HepG2 (cell line): ENCODE results near the gene CFL1. TPM values are rescaled to one million over a fixed set of nuclear protein-coding genes. Genes with fewer than 3 reads are reported as not detected.

Experiments
- CBX1 ChIP-seq: IDR thresholded peaks from one replicate; pipeline ENCODE4 v1.6.1; 2016; ENCODE audit warnings: antibody characterized with exemption, low read depth
- DMTF1 ChIP-seq: sonication (generic); formaldehyde crosslinking; IDR thresholded peaks from 2 replicates; pipeline ENCODE4 v1.4.0; 2020; ENCODE audit warnings: mild to moderate bottlenecking, missing genetic modification reagents
- FOXK1 ChIP-seq: sonication (generic); formaldehyde crosslinking; IDR thresholded peaks from 2 replicates; pipeline ENCODE4 v1.4.0; 2020; ENCODE audit warnings: low read depth, missing genetic modification reagents, borderline replicate concordance
- FOXK2 ChIP-seq: fragments of 450-650 bp; IDR thresholded peaks from 2 replicates; pipeline ENCODE4 v1.6.1; 2016
- GMEB1 ChIP-seq: sonication (generic); formaldehyde crosslinking; IDR thresholded peaks from 2 replicates; pipeline ENCODE4 v1.5.1; 2020; ENCODE audit warnings: missing genetic modification reagents, mild to moderate bottlenecking, borderline replicate concordance
- HMGXB3 ChIP-seq: sonication (generic); formaldehyde crosslinking; IDR thresholded peaks from 2 replicates; pipeline ENCODE4 v1.4.0; 2020; ENCODE audit warnings: missing genetic modification reagents, borderline replicate concordance
- JUND ChIP-seq: sonication (generic); formaldehyde crosslinking; IDR thresholded peaks from 2 replicates; pipeline ENCODE4 v1.8.0; 2022; ENCODE audit warnings: mild to moderate bottlenecking, missing genetic modification reagents
- PRMT3 ChIP-seq: sonication (generic); formaldehyde crosslinking; IDR thresholded peaks from 2 replicates; pipeline ENCODE4 v1.8.1; 2022; ENCODE audit warnings: low read depth, mild to moderate bottlenecking, moderate library complexity, missing genetic modification reagents, borderline replicate concordance
- SUZ12 ChIP-seq: fragments of 150-350 bp; IDR thresholded peaks from 2 replicates; pipeline ENCODE4 v1.6.1; 2014; ENCODE audit warnings: low read depth, low read length
- SYNCRIP ChIP-seq: fragments of 200-400 bp; formaldehyde crosslinking; IDR thresholded peaks from 2 replicates; pipeline ENCODE4 v1.6.1; 2018; ENCODE audit warnings: mild to moderate bottlenecking, low read depth, low read length; ENCODE audit not compliant: insufficient read depth
- ZC3H13 ChIP-seq: sonication (generic); formaldehyde crosslinking; IDR thresholded peaks from 2 replicates; pipeline ENCODE4 v1.8.1; 2023; ENCODE audit warnings: mild to moderate bottlenecking, missing genetic modification reagents, moderate library complexity
- ZNF124 ChIP-seq: sonication (generic); formaldehyde crosslinking; IDR thresholded peaks from 2 replicates; pipeline ENCODE4 v1.4.0; 2020; ENCODE audit warnings: missing genetic modification reagents
- ZNF142 ChIP-seq: sonication (generic); formaldehyde crosslinking; IDR thresholded peaks from 2 replicates; pipeline ENCODE4 v1.4.0; 2020; ENCODE audit warnings: missing genetic modification reagents
- ZNF264 ChIP-seq: sonication (generic); formaldehyde crosslinking; IDR thresholded peaks from 2 replicates; pipeline ENCODE4 v1.4.0; 2020; ENCODE audit warnings: missing genetic modification reagents
- ZNF782 ChIP-seq: sonication (generic); formaldehyde crosslinking; IDR thresholded peaks from 2 replicates; pipeline ENCODE4 v1.4.0; 2020; ENCODE audit warnings: missing genetic modification reagents, mild to moderate bottlenecking, borderline replicate concordance
- polyA plus RNA-seq, 8 experiments: library from polyadenylated mRNA; depleted of rRNA in 3 of 8; stranded (reverse) in 7 of 8; unstranded in 1 of 8; fragments of >200 nt; fragmentation: Illumina TruSeq in 4 of 8; extraction: Trizol in 4 of 8; gene quantifications; 2 replicates each; pipeline versions ENCODE4 v1.2.1 to v1.2.3, GENCODE V29; 2011 to 2016; ENCODE audit warnings: low read depth in 4 of 8, missing spikeins in 1 of 8, mixed read lengths in 1 of 8; ENCODE audit not compliant: insufficient read depth in 1 of 8
- total RNA-seq, 5 experiments: library from RNA; depleted of rRNA; stranded (reverse); fragments of >200 nt; fragmentation: Illumina TruSeq; extraction: Trizol; gene quantifications; 2 replicates each; pipeline ENCODE4 v1.2.3, GENCODE V29; 2016; ENCODE audit warnings: low read depth in 1 of 5

CFL1 gene
- total and polyA plus RNA-seq, 2 of the 13 experiments (the other 11 are each of a cell fraction or from before 2014, with no cell fraction given), result 379 to 383 TPM

GRCh38 chr11:65888163-65888814, 30.3 kb upstream of the CFL1 start, which contains the start of gene FIBP (continued):
- TF ChIP-seq ZNF142 (CRISPR knock-in tag), result no peak
- no peak for TF ChIP-seq SUZ12
- peak; percentile 83 for TF ChIP-seq FOXK1 (CRISPR knock-in tag)
- TF ChIP-seq SYNCRIP, result no peak
- TF ChIP-seq GMEB1 (CRISPR knock-in tag), result peak; percentile 72; the same call in 1 of the 2 replicates
- 0 out of 2 replicates have a peak, but pooled peaks have one; percentile 15 for TF ChIP-seq ZNF264 (CRISPR knock-in tag)
- TF ChIP-seq ZC3H13 (CRISPR knock-in tag), result no peak; the same call in none of the 2 replicates
- TF ChIP-seq DMTF1 (CRISPR knock-in tag), result no peak
- TF ChIP-seq ZNF782 (CRISPR knock-in tag), result no peak
- no peak for TF ChIP-seq FOXK2
- no peak for TF ChIP-seq CBX1
- TF ChIP-seq HMGXB3, result peak; percentile 19; the same call in 1 of the 2 replicates
- no peak for TF ChIP-seq JUND
- no peak for TF ChIP-seq PRMT3 (CRISPR knock-in tag)
- TF ChIP-seq ZNF124, result peak; percentile 33; the same call in 1 of the 2 replicates
